Hematopoietic multipotent progenitor cell treated with erythropoietin and hydrocortisone succinate and interleukin-3 and kit ligand, for 17 days (in vitro differentiated cells): ENCODE data around the gene ABCC1.
A peak's percentile ranks its signal among the peaks of the same experiment; 100 is the strongest.
"Not testable (repeated sequence)": the region's sequence is repeated elsewhere in the genome, so short reads cannot be mapped to it uniquely, and the experiment has no call there.

Experiments used
- DNase-seq: peaks from one replicate; pipeline ENCODE4 v3.0.0-alpha.2; 2015; ENCODE audit warnings: low spot score

The ABCC1 gene

DNA sequence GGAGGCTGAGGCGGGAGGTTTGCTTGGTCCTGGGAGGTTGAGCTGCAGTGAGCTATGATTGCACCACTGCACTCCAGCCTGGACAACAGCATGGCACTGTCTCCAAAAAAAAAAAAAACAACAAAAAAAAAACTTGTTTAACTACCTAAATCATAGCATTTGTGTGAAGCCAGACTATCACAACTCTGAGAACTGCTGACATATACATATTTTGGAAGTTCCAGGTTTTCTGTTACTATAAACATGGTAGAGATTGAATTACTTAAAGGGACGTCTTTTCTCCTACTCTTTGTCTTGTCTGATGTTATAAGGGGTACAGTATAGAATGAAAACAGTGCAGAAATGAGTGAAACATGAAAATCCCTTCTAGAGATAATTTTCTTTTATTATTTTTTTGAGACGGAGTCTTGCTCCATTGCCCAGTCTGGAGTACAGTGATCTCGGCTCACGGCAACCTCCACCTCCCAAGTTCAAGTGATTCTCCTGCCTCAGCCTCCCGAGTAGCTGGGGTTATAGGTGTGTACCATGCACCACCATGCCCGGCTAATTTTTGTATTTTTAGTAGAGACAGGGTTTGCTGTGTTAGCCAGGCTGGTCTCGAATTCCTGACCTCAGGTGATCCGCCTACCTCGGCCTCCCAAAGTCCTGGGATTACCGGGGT, 18.4 kb downstream of the ABCC1 start:
- DNase-seq: no peak

DNA sequence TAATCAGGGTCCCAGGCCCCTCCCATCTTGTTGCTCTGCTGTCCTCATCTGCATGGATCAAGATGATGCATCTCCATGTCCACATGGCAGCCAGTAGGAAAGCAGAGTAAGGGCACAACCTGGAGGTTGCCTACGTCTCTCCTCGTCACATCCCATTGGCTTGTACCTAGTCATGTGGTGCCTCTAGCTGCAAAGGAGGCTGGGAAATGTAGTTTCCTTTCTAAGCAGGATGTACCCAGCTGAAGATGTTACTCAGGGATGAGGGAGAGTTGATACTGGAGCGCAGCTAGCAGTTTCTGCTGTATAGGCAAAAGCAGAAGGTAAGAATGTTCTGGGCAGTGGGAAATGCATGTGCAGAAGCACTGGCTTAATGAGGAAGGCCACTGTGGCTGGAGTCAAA, 20.8 kb downstream of the ABCC1 start:
- DNase-seq: no peak

DNA sequence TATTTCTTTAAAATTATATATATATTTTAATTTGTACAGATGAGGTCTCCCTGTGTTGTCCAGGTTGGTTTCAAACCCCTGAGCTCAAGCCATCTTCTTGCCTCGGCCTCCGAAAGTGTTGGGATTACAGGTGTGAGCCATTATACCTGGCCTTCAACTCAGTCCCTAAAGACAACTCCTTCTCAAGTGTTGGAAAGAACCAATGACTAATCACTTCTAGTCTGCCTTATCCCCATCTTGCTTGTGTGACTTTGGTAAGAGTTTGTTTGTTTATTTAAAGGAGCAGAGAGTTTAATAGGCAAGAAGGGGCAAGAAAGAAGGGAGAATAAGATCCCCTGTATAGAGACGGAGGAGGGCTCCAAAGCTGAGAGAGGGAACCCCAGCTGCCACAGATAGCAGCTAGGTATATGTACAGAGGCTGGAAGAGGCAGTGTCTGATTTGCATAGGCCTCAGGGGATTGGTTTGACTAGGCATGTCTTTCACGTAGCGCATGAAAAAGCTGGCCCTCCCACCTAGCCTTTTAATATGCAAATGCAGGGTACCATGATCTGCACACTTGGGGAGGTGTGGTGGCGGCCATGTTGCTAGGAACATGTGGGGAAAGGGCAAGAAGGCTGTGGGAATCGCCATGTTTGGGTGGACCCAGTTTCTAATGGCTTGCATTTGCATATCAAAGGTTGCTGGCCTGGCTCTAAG, 21.5 kb downstream of the ABCC1 start:
- DNase-seq: no peak

DNA sequence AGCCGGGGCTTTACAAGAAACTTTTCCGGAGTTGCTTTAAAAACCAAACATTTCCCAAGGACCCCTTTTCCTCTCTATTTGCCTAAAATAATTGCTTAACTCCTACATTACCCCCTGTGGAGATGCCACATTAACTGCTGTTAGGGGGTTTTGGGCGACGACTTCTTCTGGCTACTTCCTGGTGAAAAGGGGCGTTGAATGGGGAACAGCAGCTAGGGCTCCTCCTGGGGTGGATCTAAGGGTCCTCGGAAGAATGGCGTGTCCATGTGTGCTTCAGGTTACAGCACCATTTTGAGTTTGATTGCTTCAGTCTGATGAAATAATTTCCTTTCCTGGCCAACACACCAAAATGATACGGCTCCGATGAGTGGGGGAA, 22.0 kb downstream of the ABCC1 start:
- DNase-seq: no peak

DNA sequence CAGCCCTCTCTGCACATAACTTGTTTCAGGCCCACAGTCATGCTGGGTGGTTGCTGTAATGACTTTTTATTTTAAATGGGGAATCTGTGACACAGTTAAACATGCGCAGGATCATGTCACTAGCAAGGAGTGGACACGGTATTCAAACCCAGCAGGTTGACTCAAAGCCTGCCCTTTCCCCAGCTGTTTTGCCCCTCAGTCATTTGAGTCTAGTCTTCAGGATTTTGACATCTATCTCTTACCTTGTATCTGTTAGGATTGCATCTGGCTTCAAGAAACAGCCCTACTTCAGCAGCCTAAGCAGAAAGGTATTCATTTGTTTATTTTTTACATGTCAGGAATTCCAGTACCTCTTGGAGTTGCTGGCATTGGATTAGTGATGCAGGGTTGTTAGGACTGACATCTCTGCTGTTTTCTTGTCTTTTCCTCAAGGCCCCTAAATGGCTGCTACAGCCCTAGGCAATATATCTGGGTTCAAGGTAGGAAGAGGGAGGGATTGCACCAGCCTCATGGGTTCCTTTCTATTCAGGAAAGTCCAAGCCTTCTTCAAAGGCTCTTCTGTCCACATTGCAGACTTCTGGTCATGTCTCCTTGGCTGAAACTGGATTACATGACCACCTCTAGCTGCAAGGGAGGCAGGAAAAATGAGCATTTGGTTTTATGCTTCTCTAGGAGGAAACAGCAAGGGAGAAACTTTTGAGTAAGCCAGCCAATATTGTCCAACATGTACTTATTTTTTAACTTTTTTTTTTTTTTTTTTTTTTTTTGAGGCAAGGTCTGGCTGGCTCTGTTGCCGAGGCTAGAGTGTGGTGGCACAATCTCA, 22.8 kb downstream of the ABCC1 start:
- DNase-seq: no peak

DNA sequence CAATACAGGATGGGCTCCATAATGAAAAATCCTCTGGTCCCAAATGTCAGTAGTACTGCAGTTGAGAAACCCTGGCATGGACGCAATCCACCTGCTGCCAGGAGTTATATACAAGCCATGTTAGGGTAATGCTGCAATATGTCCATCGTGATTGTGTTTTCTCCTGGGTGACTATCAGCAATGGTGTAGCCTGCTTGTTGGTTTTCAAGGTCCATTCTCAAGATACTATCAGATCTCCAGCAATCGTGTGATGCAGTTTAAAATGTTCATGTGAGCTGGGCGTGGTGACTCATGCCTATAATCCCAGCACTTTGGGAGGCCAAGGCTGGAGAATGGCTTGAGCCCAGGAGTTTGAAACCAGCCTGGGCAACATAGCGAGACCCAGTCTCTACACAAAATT, 24.0 kb downstream of the ABCC1 start:
- no peak for DNase-seq

DNA sequence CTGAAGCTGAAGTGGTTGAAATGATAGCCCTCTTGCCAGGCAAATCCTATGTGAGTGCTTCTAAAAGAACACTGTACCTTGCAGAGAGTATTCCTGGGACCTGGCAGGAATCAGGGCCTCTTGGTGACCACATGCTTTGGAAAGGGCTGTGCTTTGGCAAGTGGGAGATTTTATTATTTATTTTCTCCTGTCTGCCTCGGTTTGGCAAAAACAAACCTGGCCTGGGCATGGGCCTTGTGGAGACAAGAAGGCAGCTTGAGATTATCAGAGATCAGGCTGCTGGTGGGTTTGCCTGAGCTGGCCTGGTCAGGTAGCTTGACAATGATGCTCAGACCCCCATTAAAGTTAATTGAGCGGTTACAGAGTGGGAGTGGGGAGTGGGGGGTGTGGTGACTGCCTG, 24.6 kb downstream of the ABCC1 start:
- no peak for DNase-seq

DNA sequence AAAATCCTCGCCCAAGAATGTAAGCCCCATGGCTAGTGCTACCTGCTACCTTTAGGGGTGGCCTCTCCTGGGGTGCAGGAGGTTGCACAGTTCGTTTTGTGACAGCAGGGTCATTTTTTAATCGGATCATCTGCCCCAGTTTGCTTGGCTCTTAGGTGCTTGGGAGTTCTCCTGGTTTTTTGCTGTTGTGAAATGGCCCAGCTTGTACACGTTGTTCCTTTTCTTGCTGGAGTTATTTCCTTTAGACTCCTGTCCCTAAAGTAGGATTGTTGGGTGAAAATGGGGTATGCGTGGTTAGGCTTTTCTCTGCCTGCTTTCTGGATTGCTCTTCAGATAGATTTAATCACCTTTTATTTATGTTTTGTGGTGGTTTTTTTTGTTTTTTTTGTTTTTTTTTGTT, 25.8 kb downstream of the ABCC1 start:
- DNase-seq: no peak

DNA sequence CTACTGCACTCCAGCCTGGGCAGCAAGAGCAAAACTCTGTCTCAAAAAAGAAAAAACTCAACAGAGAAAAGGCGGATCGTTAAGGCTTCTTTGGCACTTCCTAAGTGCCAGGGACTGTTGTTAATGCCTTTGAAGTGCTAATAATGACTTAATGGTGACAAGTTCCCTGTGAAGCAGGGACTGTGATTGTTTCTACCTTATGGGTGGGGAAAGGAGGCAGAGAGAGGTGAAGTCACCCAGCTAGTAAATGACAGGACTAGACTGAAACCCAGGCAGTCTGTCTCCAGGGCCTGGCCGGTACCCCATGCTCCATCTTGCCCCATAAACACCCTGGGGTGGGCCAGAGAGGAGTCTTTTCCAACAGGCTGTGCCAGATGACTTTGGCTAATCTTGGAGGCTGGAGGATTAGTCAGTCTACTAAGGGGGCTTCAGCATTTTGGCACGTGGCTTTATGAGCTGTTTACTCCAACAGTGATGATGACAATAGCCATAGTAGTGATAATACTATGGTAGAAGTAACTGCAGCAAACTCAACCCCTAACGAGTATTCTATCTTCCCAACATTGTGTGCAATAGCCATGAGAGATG, 26.9 kb downstream of the ABCC1 start:
- no peak for DNase-seq

DNA sequence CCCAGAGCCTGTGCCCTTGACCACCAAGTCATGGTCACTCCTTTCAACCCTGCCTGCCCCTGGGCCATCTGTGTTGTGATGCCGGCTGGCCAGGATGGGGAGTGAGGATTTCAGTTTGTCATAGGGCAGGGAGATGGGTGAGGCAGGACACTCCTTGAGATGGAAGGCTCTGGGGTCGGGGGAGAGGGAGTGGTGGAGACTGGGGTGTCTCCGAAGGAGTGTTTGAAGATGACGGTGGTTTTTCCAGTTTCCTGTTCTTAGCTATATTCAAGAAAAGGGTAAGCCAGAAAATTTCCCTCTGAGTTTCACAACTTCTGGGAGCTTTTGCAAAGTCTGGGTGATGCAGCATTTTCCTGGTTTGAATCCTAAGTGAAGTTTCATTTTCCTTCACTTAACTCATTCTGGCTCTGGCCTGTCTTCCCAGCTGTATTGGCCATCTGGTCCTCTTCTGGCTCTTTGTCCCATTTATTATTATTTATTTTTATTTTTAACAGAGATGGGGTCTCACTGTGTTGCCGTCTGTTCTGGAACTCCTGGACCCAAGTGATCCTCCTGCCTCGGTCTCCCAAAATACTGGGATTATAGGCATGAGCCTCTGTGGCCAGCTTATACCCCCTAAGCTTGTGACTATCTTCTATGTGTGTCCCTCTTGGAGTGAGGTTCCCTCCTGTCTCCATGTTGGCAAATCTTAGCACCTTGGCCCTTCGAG, 27.7 kb downstream of the ABCC1 start:
- no peak for DNase-seq

DNA sequence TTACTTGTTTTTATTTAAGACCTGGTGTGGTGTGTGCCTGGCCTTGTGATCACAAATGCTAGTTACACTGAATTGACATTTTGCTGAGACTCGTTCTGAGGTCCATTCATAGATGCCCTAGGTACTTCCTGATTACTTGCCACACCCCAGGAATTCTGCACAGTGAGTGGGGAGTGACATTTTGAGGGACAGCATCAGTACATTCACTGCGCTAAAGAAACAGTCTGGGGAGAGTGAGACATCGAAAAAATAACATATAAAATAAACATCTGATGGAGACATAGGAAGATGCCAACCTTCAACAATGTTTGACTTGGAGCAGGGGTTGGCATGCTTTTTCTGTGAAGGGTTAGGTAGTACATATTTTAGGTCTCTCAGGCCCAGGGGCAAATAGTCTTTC, 30.4 kb downstream of the ABCC1 start:
- no peak for DNase-seq

DNA sequence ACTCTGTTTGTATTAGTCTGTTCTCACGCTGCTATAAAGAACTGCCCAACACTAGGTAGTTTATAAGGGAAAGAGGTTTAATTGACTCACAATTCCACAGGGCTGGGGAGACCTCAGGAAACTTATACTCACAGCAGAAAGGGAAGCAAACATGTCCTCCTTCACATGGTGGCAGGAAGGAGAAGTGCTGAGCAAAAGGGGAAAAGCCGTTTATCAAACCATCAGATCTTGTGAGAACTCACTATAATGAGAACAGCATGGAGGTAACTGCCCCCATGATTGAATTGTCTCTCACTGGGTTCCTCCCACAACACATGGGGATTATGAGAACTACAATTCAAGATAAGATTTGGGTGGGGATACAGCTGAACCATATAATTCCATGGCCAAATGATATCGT, 30.9 kb downstream of the ABCC1 start:
- DNase-seq: no peak

DNA sequence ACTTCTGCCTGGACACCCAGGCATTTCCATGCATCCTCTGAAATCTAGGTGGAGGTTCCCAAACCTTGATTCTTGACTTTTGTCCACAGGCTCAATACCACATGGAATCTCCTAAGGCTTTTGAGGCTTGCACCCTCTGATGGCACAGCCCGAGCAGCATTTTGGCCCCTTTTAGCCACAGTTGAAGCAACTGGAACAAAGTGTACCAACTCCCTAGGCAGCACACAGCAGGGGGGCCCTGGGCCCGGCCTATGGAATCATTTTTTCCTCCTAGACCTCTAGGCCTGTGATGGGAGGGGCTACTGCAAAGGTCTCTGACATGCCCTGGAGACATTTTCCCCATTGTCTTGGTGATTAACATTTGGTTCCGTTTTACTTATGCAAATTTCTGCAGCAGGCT, 32.0 kb downstream of the ABCC1 start:
- DNase-seq: no peak

DNA sequence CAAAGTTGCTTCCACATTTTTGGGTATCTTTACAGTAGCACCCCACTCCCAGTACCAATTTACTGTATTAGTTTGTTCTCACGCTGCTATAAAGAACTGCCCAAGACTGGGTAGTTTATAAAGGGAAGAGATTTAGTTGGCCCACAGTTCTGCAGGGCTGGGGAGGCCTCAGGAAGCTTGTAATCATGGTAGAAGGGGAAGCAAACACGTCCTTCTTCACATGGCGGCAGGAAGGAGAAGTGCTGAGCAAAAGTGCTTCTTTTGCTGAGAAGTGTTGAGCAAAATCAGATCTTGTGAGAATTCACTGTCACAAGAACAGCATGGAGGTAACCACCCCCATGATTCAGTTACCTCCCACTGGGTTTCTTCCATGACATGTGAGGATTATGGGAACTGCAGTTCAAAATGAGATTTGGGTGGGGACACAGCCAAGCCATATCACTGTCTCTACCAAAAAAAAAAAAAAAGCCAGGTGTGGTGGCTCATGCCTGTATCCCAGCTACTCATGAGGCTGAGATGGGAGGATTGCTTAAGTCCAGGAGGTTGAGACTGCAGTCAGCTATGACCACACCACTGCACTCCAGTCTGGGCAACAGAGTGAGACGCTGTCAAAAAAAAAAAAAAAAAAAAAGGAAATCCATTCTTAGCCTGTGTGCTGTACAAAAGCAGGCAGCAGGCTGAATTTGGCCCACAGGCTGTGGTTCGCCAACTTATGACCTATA, 32.9 kb downstream of the ABCC1 start:
- not testable (repeated sequence) for DNase-seq

DNA sequence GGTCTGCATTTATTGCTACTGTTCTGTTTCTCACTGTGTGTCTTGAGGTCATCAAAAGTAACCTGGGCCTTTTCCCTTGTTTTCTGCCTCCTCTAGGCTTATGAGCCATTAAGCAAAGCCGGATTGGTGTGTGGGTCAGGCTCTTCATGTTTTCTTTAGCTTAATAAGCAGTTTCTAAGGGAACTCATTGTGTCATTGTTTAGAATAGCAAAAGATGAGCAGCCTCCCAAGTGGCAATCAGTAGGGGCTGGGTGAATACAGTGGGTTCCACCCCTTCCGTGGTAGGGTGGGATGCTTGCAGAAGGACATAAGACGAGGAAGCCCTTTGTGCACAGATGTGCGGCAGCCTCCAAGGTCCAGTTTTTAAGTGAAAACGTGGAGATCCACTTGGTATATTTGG, 34.5 kb downstream of the ABCC1 start:
- no peak for DNase-seq

DNA sequence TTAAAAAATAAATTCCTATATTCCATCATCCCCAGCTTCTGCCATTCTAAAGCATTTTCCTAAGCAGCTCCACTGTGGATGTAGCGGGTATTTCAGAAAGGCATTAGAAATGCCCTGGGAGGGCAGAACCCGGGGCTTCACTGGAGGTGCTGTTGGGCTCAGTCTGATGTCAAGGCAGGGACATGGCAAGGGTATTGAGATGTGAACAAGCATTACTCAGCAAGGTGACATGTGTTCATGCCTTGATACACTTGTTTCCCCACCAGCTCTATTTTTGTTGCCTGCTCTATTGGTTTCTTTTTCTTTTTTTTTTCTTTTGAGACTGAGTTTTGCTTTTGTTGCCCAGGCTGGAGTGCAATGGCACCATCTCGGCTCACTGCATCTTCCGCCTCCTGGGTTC, 35.7 kb downstream of the ABCC1 start:
- no peak for DNase-seq

DNA sequence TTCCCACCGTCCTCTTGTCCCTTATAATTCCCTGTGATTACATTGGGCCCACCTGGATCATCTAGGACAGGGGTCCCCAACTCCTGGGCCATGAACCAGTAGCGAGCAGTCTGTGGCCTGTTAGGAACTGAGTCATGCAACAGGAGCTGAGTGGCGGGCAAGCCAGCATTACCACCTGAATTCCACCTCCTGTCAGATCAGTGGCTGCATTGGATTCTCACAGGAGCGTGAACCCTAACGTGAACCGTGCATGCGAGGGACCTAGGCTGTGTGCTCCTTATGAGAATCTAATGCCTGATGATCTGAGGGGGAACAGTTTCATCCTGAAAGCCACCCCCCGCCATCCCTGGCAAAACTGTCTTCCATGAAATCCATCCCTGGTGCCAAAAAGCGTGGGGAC, 36.8 kb downstream of the ABCC1 start:
- DNase-seq: no peak

DNA sequence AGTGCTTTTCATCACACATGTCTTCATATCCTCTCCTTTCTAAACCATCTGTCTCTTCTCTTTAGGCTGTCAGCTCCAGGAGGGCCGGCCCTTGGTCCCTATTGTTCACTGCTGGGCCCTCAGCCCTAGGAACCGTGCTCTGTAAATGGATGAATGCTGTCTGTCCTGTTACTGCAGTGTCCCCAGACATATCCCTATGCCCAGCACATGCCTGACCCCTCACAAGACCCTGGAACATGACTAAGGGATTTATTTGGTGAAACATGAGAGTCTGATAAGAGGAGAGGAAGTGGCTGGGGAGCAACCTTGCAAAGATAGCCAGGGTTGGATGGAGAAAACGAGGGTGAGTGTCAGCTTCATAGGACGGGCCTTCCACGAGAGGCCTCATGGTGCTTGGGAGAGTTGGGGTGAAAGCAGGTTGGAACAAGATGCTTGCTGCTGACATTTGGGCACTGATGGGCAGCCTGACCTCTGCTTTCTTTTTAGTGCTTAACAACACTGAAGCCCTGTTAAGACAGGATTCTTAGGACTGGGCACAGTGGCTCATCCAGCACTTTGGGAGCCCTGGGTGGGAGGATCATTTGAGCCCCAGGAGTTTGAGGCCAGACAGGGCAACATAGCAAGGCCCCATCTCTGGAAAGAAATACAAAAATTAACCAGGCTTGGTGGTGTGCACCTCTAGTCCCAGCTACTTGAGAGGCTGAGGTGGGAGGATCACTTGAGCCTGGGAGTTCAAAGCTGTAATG, 39.0 kb downstream of the ABCC1 start:
- peak; percentile 15 for DNase-seq

DNA sequence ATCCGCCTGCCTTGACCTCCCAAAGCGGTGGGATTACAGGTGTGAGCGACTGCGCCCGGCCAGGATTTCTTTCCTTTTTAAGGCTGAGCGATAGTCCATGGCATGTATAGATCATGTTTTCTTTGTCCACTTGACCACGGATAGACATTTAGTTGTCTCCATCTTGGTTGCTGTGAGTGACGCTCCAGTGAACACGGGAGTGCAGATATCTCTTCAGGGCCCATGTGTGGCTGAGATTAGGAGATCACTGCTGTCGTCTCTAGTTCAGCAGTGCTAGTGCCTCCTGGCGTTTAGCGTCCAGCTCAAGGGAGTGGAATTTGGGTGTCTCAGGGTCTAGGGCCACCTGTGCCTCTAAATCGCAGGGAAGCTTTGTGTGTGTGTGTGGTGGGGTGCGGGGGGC, 41.5 kb downstream of the ABCC1 start:
- DNase-seq: no peak

DNA sequence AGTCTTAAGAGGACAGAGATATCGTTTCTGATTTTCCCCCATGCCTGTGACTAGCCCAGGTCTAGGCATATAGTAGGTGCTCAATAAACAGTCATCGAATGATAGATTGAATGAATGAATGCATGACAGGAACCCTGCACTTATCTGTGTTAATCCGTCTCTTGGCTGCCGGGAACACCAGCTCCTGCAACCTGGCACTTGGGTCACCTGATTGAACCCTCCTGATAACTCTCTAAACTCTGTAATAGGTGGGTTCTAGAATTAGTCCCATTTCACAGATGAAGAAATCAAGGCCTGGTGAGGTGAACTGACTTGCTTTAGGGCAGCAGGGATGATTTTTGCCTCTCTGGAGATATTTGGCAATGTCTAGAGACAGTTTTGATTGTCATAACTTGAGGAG, 43.7 kb downstream of the ABCC1 start:
- no peak for DNase-seq

DNA sequence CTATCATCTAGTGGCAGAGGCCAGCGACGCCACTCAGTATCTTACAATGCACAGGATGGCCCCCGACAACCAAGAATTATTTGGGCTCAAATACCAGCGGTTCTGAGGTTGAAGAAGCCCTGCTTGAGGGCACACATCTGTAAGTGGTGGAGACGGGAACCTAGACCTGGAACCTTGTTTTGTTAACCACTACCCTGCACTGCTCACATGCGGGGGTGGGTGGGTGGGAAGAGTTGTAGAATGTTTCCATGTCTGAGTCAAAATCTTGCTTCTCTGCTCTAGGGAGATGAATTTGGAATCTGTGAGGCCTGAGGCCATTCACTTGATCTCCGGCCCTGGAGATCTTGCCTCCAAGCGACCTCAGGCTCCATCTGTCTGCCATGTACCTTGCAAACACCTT, 44.1 kb downstream of the ABCC1 start:
- no peak for DNase-seq
